ENCODE data around the gene SLC16A13. TPM values are rescaled to one million over a fixed set of nuclear protein-coding genes. Genes with fewer than 3 reads are reported as not detected.

The SLC16A13 gene
- total RNA-seq, 1 donor from 2014 or later = 1.4 TPM

- Histone ChIP-seq H3K9me3 (replicated peaks) (peaks cover 19% of the 10 kb centered on the region), H3K4me3 (no peak overlapping the region), H3K27me3 (ENCODE audit: low read depth) (peaks cover 36% of the 10 kb centered on the region), H3K4me1 (no peaks in the 10 kb centered on the region), H3K27ac (replicated peaks) (no peak overlapping the region), H3K36me3 (no peaks in the 10 kb centered on the region)
- no peak for DNase-seq
- TF ChIP-seq CTCF (IDR thresholded peaks at IDR 0.05; ENCODE audit: borderline replicate concordance) = no peak
- intact Hi-C loops (cut with micrococcal nuclease) = no loop called here
Observed at GRCh38 chr17:7068268-7068667, 32.5 kb downstream of the SLC16A13 start.

GRCh38 chr17:7070712-7071111 lies 34.9 kb downstream of the SLC16A13 start:
- no peak for TF ChIP-seq CTCF (IDR thresholded peaks at IDR 0.05; ENCODE audit: borderline replicate concordance)
- Histone ChIP-seq H3K27me3 (ENCODE audit: low read depth) (peaks cover 19% of the 10 kb centered on the region), H3K36me3 (no peaks in the 10 kb centered on the region), H3K27ac (replicated peaks) (no peak overlapping the region), H3K4me1 (no peaks in the 10 kb centered on the region), H3K9me3 (replicated peaks) (peaks cover 19% of the 10 kb centered on the region), H3K4me3 (no peak overlapping the region)
- intact Hi-C loops (cut with micrococcal nuclease) = no loop called here
- DNase-seq = no peak

GRCh38 chr17:7072406-7072805 lies 36.6 kb downstream of the SLC16A13 start:
- no peaks in the 10 kb centered on the region for H3K4me1 ChIP-seq
- H3K36me3 ChIP-seq = no peaks in the 10 kb centered on the region
- no peak for DNase-seq
- peaks cover 17% of the 10 kb centered on the region for H3K9me3 ChIP-seq (replicated peaks)
- H3K27ac ChIP-seq (replicated peaks) = no peak overlapping the region
- no peak overlapping the region for H3K4me3 ChIP-seq
- intact Hi-C loops (cut with micrococcal nuclease) = no loop called here
- no peak for TF ChIP-seq CTCF (IDR thresholded peaks at IDR 0.05; ENCODE audit: borderline replicate concordance)
- H3K27me3 ChIP-seq (ENCODE audit: low read depth) = peaks cover 15% of the 10 kb centered on the region

GRCh38 chr17:7074931-7075330 lies 39.1 kb downstream of the SLC16A13 start:
- H3K9me3 ChIP-seq (replicated peaks) = no peaks in the 10 kb centered on the region
- no peaks in the 10 kb centered on the region for H3K4me1 ChIP-seq
- TF ChIP-seq CTCF (IDR thresholded peaks at IDR 0.05; ENCODE audit: borderline replicate concordance) = no peak
- no peak overlapping the region for H3K4me3 ChIP-seq
- no peak overlapping the region for H3K27ac ChIP-seq (replicated peaks)
- peaks cover 17% of the 10 kb centered on the region for H3K27me3 ChIP-seq (ENCODE audit: low read depth)
- H3K36me3 ChIP-seq = no peaks in the 10 kb centered on the region
- no peak for DNase-seq
- intact Hi-C loops (cut with micrococcal nuclease) = no loop called here

- intact Hi-C loops (cut with micrococcal nuclease) = no loop called here
- Histone ChIP-seq H3K4me3 (peak overlapping the region; percentile 17), H3K27ac (replicated peaks) (no peak overlapping the region), H3K27me3 (ENCODE audit: low read depth) (peaks cover 13% of the 10 kb centered on the region), H3K9me3 (replicated peaks) (no peaks in the 10 kb centered on the region), H3K4me1 (no peaks in the 10 kb centered on the region), H3K36me3 (no peaks in the 10 kb centered on the region)
- TF ChIP-seq CTCF (IDR thresholded peaks at IDR 0.05; ENCODE audit: borderline replicate concordance) = no peak
- no peak for DNase-seq
Observed at GRCh38 chr17:7077911-7078546, 42.2 kb downstream of the SLC16A13 start.

Data from left ventricle myocardium inferior (tissue), 1 donor.